SK-N-SH (cell line): ENCODE measurements around the gene HSPA1A. TPM values are rescaled to one million over a fixed set of nuclear protein-coding genes. Genes with fewer than 3 reads are reported as not detected.
A peak's percentile ranks its signal among the peaks of the same experiment; 100 is the strongest.
"Not testable (repeated sequence)": the region's sequence is repeated elsewhere in the genome, so short reads cannot be mapped to it uniquely, and the experiment has no call there.

Experiments
- CTCF ChIA-PET: fragments of 300-600, 350-600 bp; formaldehyde crosslinking; extraction: SDS; loops from one replicate; lab custom pipeline; 2021; lab: Yijun Ruan, JAX
- POLR2A ChIA-PET: fragments of 350-600 bp; sonication (Branson Sonifier 250); formaldehyde crosslinking; extraction: SDS; loops from one replicate; lab custom pipeline; 2020; ENCODE audit warnings: antibody characterized with exemption, inconsistent platforms; lab: Yijun Ruan, JAX
- DNase-seq: peaks from one replicate; pipeline ENCODE4 v3.0.0; 2012
- H2AFZ ChIP-seq: fragments of 200-600 bp; sonication (generic); 2 replicates; pipeline ENCODE4 v1.8.1; 2016; ENCODE audit warnings: antibody characterized with exemption, mild to moderate bottlenecking, low read depth
- H3F3A ChIP-seq: fragments of 200-600 bp; sonication (generic); replicated peaks from 2 replicates; pipeline ENCODE3; 2016; ENCODE audit warnings: antibody characterized with exemption, mild to moderate bottlenecking; ENCODE audit not compliant: insufficient read depth
- H3K27ac ChIP-seq, 2 experiments: fragments of 200-500 bp in 1 of 2; fragments of 200-600 bp in 1 of 2; sonication (Bioruptor generic) in 1 of 2; sonication (generic), shearing (Covaris generic) in 1 of 2; 2 replicates each; pipeline versions ENCODE4 v1.5.1 to v1.6.1; 2014 to 2016; ENCODE audit warnings: low read depth in 2 of 2, inconsistent platforms in 1 of 2, low read length in 1 of 2, mild to moderate bottlenecking in 1 of 2, mixed read lengths in 1 of 2
- H3K27me3 ChIP-seq: fragments of 200-600 bp; sonication (generic), shearing (Covaris generic); 2 replicates; pipeline ENCODE4 v1.6.1; 2016; ENCODE audit warnings: mixed run types; ENCODE audit not compliant: insufficient read depth
- H3K36me3 ChIP-seq, 2 experiments: fragments of 200-500 bp in 1 of 2; fragments of 200-600 bp in 1 of 2; sonication (Bioruptor generic) in 1 of 2; sonication (generic) in 1 of 2; replicated peaks in 1 of 2; 2 replicates each; pipeline versions ENCODE3 to v1.5.1; 2014 to 2016; ENCODE audit warnings: low read length in 1 of 2, mild to moderate bottlenecking in 1 of 2; ENCODE audit not compliant: insufficient read depth in 2 of 2, control insufficient read depth in 1 of 2
- H3K4me1 ChIP-seq, 2 experiments: fragments of 200-500 bp in 1 of 2; fragments of 200-600 bp in 1 of 2; sonication (Bioruptor generic) in 1 of 2; sonication (generic), shearing (Covaris generic) in 1 of 2; 2 replicates each; pipeline versions ENCODE4 v1.5.1 to v1.6.1; 2014 to 2016; ENCODE audit warnings: low read depth in 1 of 2, low read length in 1 of 2, mixed run types in 1 of 2; ENCODE audit not compliant: insufficient read depth in 2 of 2, control insufficient read depth in 1 of 2
- H3K4me2 ChIP-seq: fragments of 200-600 bp; sonication (generic), shearing (Covaris generic); 2 replicates; pipeline ENCODE4 v1.6.1; 2017; ENCODE audit warnings: mixed run types
- H3K4me3 ChIP-seq, 2 experiments: fragments of 200-500 bp in 1 of 2; fragments of 200-600 bp in 1 of 2; sonication (Bioruptor generic) in 1 of 2; sonication (generic), shearing (Covaris generic) in 1 of 2; 2 replicates each; pipeline versions ENCODE4 v1.5.1 to v1.8.1; 2014 to 2016; ENCODE audit warnings: low read depth in 2 of 2, inconsistent platforms in 1 of 2, low read length in 1 of 2, mild to moderate bottlenecking in 1 of 2, mixed read lengths in 1 of 2, moderate library complexity in 1 of 2
- H3K79me2 ChIP-seq: fragments of 200-600 bp; sonication (generic); 2 replicates; pipeline ENCODE4 v1.8.1; 2017; ENCODE audit warnings: mild to moderate bottlenecking; ENCODE audit not compliant: insufficient read depth
- H3K9ac ChIP-seq: fragments of 200-600 bp; sonication (generic); 2 replicates; pipeline ENCODE4 v1.6.1; 2017; ENCODE audit warnings: mixed run types
- H3K9me2 ChIP-seq: fragments of 200-600 bp; sonication (generic); 2 replicates; pipeline ENCODE4 v1.6.1; 2017; ENCODE audit warnings: mixed run types
- H3K9me3 ChIP-seq: fragments of 200-600 bp; sonication (generic); 2 replicates; pipeline ENCODE4 v1.6.1; 2017; ENCODE audit warnings: mixed run types, mild to moderate bottlenecking, moderate library complexity
- H4K20me1 ChIP-seq: fragments of 200-600 bp; sonication (generic); 2 replicates; pipeline ENCODE4 v1.6.1; 2017; ENCODE audit warnings: mild to moderate bottlenecking, mixed run types; ENCODE audit not compliant: insufficient read depth
- ELF1 ChIP-seq: IDR thresholded peaks from 2 replicates; pipeline ENCODE4 v1.4.0; 2012
- EP300 ChIP-seq, 2 experiments: IDR thresholded peaks; 2 replicates each; pipeline versions ENCODE4 v1.4.0 to v1.6.1; 2012; ENCODE audit warnings: borderline replicate concordance in 1 of 2, low read depth in 1 of 2, low read length in 1 of 2
- FOXM1 ChIP-seq: IDR thresholded peaks from 2 replicates; pipeline ENCODE4 v1.4.0; 2012; ENCODE audit warnings: low read depth, mild to moderate bottlenecking
- GATA2 ChIP-seq: sonication (generic); formaldehyde crosslinking; IDR thresholded peaks from 2 replicates; pipeline ENCODE4 v1.5.0; 2020; ENCODE audit warnings: mild to moderate bottlenecking, missing genetic modification reagents
- MEF2A ChIP-seq: IDR thresholded peaks from 2 replicates; pipeline ENCODE4 v1.4.0; 2012; ENCODE audit warnings: low read depth, borderline replicate concordance
- MXI1 ChIP-seq: IDR thresholded peaks from 2 replicates; pipeline ENCODE4 v1.6.1; 2012; ENCODE audit warnings: mild to moderate bottlenecking, low read depth, low read length, improper control_type of control experiment
- NFIC ChIP-seq: IDR thresholded peaks from 2 replicates; pipeline ENCODE4 v1.4.0; 2012; ENCODE audit warnings: borderline replicate concordance
- POLR2AphosphoS5 ChIP-seq: IDR thresholded peaks from 2 replicates; pipeline ENCODE4 v1.6.1; 2012; ENCODE audit warnings: low read depth, low read length
- RCOR1 ChIP-seq: fragments of 150-350 bp; IDR thresholded peaks from 2 replicates; pipeline ENCODE4 v1.6.1; 2017; ENCODE audit warnings: antibody characterized with exemption, low read length
- RFX5 ChIP-seq: IDR thresholded peaks from 2 replicates; pipeline ENCODE4 v1.6.1; 2012; ENCODE audit warnings: mild to moderate bottlenecking, improper control_type of control experiment, low read length
- RXRA ChIP-seq: IDR thresholded peaks from 2 replicates; pipeline ENCODE4 v1.4.0; 2012; ENCODE audit warnings: low read depth, mild to moderate bottlenecking, borderline replicate concordance
- TEAD4 ChIP-seq: IDR thresholded peaks from 2 replicates; pipeline ENCODE4 v1.4.0; 2012; ENCODE audit warnings: mild to moderate bottlenecking, borderline replicate concordance; ENCODE audit not compliant: insufficient read depth
- WGBS: methylation state at CpG from one replicate; pipeline ENCODE4 v1.1.6; 2017; ENCODE audit warnings: low lambda C conversion rate; 5-methylcytosine and 5-hydroxymethylcytosine counted together
- polyA plus RNA-seq, 3 experiments: library from polyadenylated mRNA; depleted of rRNA; stranded (reverse); fragments of >200 nt; gene quantifications; 2 replicates each; pipeline ENCODE4 v1.2.3, GENCODE V29; 2012
- TF ChIP-seq, protein P1 (sequence below): fragments of 150-350 bp; IDR thresholded peaks from 2 replicates; pipeline ENCODE4 v1.6.1; 2017; ENCODE audit warnings: antibody characterized with exemption, low read length, low read depth, borderline replicate concordance
- TF ChIP-seq, protein P2 (sequence below): IDR thresholded peaks from 2 replicates; pipeline ENCODE4; 2012
- TF ChIP-seq, protein P3 (sequence below): fragments of 150-350 bp; IDR thresholded peaks from 2 replicates; pipeline ENCODE4 v1.6.1; 2016; ENCODE audit warnings: mild to moderate bottlenecking, low read depth, low read length
- TF ChIP-seq, protein P4 (sequence below): IDR thresholded peaks from 2 replicates; pipeline ENCODE4 v1.4.0; 2012; ENCODE audit warnings: low read depth

HSPA1A gene
- polyA plus RNA-seq, 1 of the 3 experiments (the other 2 are of a cell fraction) = 119 TPM

DNA sequence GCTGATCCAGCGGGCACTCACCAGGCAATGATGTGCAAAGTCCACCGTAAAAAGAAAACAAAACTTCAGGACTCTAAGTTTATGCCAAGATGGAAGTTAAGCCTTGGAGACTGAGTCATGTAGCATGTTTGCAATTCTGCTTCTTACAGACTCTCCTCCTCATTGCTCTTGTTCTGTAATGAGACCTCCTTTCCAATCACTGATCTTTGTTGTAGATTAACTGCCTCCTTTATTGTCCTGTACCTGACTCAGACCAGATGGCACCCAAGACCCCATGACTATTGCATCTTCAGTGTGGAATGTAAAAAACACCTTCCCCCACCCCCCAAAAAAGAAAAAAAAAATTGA, 36.1 kb downstream of the HSPA1A start (continued):
- TF ChIP-seq, protein P1, sequence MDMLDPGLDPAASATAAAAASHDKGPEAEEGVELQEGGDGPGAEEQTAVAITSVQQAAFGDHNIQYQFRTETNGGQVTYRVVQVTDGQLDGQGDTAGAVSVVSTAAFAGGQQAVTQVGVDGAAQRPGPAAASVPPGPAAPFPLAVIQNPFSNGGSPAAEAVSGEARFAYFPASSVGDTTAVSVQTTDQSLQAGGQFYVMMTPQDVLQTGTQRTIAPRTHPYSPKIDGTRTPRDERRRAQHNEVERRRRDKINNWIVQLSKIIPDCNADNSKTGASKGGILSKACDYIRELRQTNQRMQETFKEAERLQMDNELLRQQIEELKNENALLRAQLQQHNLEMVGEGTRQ = no peak
- TF ChIP-seq RXRA (no peak), NFIC (no peak)

DNA sequence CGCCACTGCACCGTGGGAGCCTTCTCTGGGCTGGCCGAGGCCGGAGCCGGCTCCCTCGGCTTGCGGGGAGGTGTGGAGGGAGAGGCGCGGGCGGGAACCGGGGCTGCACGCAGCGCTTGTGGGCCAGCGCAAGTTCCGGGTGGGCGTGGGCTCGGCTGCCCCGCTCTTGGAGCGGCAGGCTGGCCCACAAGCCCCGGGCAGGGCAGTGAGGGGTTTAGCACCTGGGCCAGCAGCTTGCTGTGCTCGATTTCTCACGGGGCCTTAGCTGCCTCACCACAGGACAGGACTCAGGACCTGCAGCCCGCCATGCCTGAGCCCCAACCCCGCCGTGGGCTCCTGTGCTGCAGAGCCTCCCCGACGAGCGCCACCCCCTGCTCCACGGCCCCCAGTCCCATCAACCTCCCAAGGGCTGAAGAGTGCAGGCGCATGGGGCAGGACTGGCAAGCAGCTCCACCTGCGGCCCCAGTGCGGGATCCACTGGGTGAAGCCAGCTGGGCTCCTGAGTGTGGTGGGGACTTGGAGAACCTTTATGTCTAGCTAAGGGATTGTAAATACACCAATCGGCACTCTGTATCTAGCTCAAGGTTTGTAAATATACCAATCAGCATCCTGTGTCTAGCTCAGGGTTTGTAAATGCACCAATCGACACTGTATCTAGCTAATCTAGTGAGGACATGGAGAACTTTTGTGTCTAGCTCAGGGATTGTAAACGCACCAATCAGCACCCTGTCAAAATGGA, 36.8 kb downstream of the HSPA1A start:
- 66% methylated on average over 9 of the region's 35 CpGs for WGBS
- CTCF ChIA-PET, H3K4me2 ChIP-seq, H3K9ac ChIP-seq, H3K9me3 ChIP-seq, H3K79me2 ChIP-seq, H3K27me3 ChIP-seq, H3K4me1 ChIP-seq, H3F3A ChIP-seq, H2AFZ ChIP-seq, H3K36me3 ChIP-seq, H3K4me3 ChIP-seq, H3K9me2 ChIP-seq, H3K27ac ChIP-seq, H4K20me1 ChIP-seq: not testable (repeated sequence)
- peak; percentile 10 for DNase-seq
- POLR2A ChIA-PET = interaction anchor here (0.8 kb wide), 1 partner anchor 100 kb away, joined by 3 read pairs; no protein-coding TSS in a partner anchor

DNA sequence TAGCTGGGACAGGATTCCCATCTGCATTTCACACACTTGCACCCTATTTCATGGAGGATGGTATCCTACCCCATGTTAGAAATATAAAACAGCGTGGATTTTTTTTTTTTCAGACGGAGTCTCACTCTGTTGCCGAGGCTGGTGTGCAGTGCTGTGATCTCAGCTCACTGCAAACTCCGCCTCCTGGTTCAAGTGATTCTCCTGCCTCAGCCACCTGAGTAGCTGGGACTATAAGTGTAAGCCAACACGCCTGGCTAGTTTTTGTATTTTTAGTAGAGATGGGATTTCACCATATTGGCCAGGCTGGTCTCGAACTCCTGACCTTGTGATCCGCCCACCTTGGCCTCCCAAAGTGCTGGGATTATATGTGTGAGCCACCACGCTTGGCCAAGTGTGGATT, 42.4 kb downstream of the HSPA1A start:
- H3K9me2 ChIP-seq, H3K9me3 ChIP-seq, POLR2A ChIA-PET, H3K27ac ChIP-seq, H3K4me2 ChIP-seq, H3F3A ChIP-seq, H3K4me1 ChIP-seq, H4K20me1 ChIP-seq, H2AFZ ChIP-seq, H3K27me3 ChIP-seq, H3K9ac ChIP-seq, H3K79me2 ChIP-seq, H3K4me3 ChIP-seq, DNase-seq: not testable (repeated sequence)
- peaks cover 4 to 11% of the 10 kb centered on the region in 2 experiments for H3K36me3 ChIP-seq
- CTCF ChIA-PET = interaction anchor here (1.2 to 1.6 kb wide), 3 partner anchors 31 to 128 kb away, joined by 3 to 5 read pairs (median 4); partner anchors contain the start of gene DDAH2
- 98% methylated on average over 8 of the region's 8 CpGs for WGBS

DNA sequence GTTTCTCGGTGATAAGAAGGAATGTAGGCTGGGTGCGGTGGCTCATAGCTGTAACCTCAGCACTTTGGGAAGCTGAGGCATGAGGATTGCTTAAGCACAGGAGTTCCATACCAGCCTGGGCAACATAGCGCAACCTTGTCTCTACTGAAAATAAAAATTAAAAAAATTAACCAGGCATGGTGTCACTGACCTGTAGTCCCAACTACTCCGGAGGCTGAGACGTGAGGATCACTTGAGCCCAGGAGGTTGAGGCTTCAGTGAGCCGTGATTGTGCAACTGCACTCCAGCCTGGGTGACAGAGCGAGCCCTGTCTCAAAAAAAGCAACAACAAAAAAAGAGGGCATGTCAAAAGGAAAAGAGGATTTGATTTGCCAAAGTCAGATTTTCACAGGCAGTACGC, 43.4 kb downstream of the HSPA1A start:
- no peaks in the 10 kb centered on the region for H3K9me3 ChIP-seq
- H2AFZ ChIP-seq = no peak overlapping the region
- H3K27me3 ChIP-seq = no peaks in the 10 kb centered on the region
- peaks cover 0 to 7% of the 10 kb centered on the region in 2 experiments; a peak in 1 of 4 replicates for H3K4me1 ChIP-seq
- no peaks in the 10 kb centered on the region for H4K20me1 ChIP-seq
- TF ChIP-seq, protein P2, sequence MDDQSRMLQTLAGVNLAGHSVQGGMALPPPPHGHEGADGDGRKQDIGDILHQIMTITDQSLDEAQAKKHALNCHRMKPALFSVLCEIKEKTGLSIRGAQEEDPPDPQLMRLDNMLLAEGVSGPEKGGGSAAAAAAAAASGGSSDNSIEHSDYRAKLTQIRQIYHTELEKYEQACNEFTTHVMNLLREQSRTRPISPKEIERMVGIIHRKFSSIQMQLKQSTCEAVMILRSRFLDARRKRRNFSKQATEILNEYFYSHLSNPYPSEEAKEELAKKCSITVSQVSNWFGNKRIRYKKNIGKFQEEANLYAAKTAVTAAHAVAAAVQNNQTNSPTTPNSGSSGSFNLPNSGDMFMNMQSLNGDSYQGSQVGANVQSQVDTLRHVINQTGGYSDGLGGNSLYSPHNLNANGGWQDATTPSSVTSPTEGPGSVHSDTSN = no peak
- TF ChIP-seq RCOR1 (no peak), POLR2AphosphoS5 (no peak), GATA2 (CRISPR knock-in tag) (no peak), EP300 (IDR thresholded peaks at IDR 0.05; ENCODE audit: borderline replicate concordance in 1 of 2, low read depth in 1 of 2, low read length in 1 of 2) (no peak), RFX5 (no peak), FOXM1 (no peak), TEAD4 (no peak), ELF1 (no peak), MEF2A (no peak), MXI1 (no peak)
- TF ChIP-seq, protein P1 = no peak
- TF ChIP-seq, protein P3, sequence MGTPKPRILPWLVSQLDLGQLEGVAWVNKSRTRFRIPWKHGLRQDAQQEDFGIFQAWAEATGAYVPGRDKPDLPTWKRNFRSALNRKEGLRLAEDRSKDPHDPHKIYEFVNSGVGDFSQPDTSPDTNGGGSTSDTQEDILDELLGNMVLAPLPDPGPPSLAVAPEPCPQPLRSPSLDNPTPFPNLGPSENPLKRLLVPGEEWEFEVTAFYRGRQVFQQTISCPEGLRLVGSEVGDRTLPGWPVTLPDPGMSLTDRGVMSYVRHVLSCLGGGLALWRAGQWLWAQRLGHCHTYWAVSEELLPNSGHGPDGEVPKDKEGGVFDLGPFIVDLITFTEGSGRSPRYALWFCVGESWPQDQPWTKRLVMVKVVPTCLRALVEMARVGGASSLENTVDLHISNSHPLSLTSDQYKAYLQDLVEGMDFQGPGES = no peak
- TF ChIP-seq, protein P4, sequence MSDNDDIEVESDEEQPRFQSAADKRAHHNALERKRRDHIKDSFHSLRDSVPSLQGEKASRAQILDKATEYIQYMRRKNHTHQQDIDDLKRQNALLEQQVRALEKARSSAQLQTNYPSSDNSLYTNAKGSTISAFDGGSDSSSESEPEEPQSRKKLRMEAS = no peak
- TF ChIP-seq, all 33 proteins: peak for 0
- H3K79me2 ChIP-seq = peaks cover 10% of the 10 kb centered on the region
- H3K36me3 ChIP-seq = peaks cover 4 to 11% of the 10 kb centered on the region in 2 experiments
- H3K9me2 ChIP-seq = no peaks in the 10 kb centered on the region
- no peak for DNase-seq
- no peak overlapping the region for H3K4me3 ChIP-seq
- no peak overlapping the region for H3K27ac ChIP-seq
- WGBS = 94% methylated on average over 8 of the region's 8 CpGs
- peaks cover 7% of the 10 kb centered on the region for H3F3A ChIP-seq
- CTCF ChIA-PET = no interaction called here
- no peak overlapping the region for H3K9ac ChIP-seq
- no peak overlapping the region for H3K4me2 ChIP-seq
- POLR2A ChIA-PET = no interaction called here
